HG03432 (cell line): ENCODE measurements around the gene HFE.
"Not testable (repeated sequence)": the region's sequence is repeated elsewhere in the genome, so short reads cannot be mapped to it uniquely, and the experiment has no call there.

ENCODE experiments used
- ATAC-seq: cut with Tn5 transposase; IDR thresholded peaks from one replicate; pipeline ENCODE4 v1.9.1; 2021; ENCODE audit warnings: mild to moderate bottlenecking, moderate library complexity; ENCODE audit not compliant: unreplicated experiment

Gene HFE

GRCh38 chr6:26058477-26059033, 28.7 kb upstream of the HFE start:
- not testable (repeated sequence) for ATAC-seq

DNA sequence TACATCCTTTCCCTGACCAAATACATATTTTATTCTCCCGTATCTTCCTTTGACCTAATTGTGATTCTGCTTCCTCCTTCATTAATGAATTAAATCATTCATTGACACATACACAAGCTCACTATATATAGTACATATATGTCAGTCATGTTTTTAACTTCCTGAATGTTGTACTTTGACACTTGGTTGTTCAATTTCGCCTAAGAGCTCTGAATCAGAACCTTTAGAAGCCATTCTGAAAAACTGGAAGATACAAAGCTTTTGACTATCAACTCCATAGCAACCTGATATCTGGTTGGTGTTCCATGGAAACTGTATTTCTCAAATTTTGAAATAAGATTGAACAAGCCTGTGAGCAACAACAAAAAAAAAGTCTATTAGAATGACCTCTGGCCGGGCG, 27.3 kb upstream of the HFE start:
- ATAC-seq, result no peak

- ATAC-seq, result no peak
Measured at GRCh38 chr6:26064619-26065257, 22.5 kb upstream of the HFE start.

- ATAC-seq, result peak; percentile 84
Measured at GRCh38 chr6:26065952-26066380, 21.3 kb upstream of the HFE start.

DNA sequence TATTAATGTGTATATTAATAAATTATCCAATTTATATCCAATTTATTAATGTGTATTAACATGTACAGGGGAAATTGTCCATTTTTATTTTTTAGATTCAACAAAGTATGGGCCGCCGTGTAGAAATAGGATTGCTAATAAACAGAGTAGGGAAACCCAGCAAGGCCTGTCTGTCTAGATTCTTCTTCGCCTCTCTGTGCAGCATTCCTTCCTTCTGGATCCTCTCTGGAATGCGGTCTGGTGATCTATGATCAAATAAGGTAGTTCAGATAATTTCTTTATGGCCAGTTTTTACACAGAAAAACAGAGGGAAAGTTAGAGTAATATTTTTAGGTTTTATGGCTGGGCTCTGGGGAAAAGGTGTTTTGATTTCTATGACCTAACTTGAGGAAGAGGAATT, 19.9 kb upstream of the HFE start:
- no peak for ATAC-seq

- no peak for ATAC-seq
Measured at GRCh38 chr6:26068036-26068435, 19.2 kb upstream of the HFE start.

GRCh38 chr6:26071135-26071534, 16.1 kb upstream of the HFE start:
- ATAC-seq, result no peak

DNA sequence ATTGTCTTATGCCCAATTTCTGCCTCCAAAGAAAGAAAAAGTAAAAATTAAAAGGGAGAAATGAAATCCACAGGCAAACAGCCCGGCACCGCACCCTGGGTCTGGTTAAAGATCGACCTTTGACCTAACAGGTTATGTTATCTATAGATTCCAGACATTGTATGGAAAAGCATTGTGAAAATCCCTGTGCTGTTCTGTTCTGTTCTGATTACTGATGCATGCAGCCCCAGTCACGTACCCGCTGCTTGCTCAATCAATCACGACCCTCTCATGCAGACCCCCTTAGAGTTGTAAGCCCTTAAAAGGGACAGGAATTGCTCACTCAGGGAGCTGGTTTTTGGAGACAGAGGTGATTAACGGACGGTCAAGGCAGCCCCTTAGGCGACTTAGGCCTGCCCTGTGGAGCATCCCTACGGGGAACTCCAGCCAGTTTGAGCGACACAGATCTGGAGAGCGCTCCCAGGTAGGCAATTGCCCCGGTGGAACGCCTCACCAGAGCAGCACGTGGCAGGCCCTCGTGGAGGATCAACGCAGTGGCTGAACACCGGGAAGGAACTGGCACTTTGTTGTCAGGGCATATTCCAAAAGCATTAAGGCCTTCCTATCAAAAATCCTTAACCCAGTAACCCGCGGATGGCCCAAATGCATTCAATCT, 12.0 kb upstream of the HFE start:
- no peak for ATAC-seq

- ATAC-seq, result not testable (repeated sequence)
Measured at GRCh38 chr6:26078066-26078465, 9.2 kb upstream of the HFE start.

- not testable (repeated sequence) for ATAC-seq
Measured at GRCh38 chr6:26081096-26081495, 6.1 kb upstream of the HFE start.

DNA sequence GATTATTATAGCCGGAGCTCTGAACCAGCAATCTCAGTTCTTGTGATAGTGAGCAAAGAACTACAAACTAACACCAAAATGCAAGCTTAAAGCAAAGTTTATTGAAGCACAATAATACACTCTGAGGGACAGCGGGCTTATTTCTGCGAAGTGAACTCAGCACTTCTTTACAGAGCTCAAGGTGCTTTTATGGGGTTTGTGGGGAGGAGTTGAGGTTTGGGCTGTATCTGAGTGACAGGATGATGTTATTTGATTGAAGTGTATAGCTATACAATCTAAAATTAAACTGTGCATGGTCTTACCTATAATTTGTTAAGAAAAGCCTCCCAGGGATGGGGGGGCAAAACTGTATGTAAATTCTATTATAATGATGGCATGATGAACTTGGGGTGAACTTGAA, 1.0 kb upstream of the HFE start:
- ATAC-seq, result no peak

DNA sequence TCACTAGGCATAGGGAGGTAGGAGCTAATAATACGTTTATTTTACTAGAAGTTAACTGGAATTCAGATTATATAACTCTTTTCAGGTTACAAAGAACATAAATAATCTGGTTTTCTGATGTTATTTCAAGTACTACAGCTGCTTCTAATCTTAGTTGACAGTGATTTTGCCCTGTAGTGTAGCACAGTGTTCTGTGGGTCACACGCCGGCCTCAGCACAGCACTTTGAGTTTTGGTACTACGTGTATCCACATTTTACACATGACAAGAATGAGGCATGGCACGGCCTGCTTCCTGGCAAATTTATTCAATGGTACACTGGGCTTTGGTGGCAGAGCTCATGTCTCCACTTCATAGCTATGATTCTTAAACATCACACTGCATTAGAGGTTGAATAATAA, 1.1 kb downstream of the HFE start:
- no peak for ATAC-seq

- no peak for ATAC-seq
Measured at GRCh38 chr6:26089272-26089671, 2.0 kb downstream of the HFE start.

DNA sequence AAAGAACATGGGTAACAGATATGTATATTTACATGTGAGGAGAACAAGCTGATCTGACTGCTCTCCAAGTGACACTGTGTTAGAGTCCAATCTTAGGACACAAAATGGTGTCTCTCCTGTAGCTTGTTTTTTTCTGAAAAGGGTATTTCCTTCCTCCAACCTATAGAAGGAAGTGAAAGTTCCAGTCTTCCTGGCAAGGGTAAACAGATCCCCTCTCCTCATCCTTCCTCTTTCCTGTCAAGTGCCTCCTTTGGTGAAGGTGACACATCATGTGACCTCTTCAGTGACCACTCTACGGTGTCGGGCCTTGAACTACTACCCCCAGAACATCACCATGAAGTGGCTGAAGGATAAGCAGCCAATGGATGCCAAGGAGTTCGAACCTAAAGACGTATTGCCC, 5.2 kb downstream of the HFE start:
- no peak for ATAC-seq

DNA sequence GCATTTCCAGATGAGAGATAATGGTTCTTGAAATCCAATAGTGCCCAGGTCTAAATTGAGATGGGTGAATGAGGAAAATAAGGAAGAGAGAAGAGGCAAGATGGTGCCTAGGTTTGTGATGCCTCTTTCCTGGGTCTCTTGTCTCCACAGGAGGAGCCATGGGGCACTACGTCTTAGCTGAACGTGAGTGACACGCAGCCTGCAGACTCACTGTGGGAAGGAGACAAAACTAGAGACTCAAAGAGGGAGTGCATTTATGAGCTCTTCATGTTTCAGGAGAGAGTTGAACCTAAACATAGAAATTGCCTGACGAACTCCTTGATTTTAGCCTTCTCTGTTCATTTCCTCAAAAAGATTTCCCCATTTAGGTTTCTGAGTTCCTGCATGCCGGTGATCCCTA, 6.8 kb downstream of the HFE start:
- ATAC-seq, result no peak

DNA sequence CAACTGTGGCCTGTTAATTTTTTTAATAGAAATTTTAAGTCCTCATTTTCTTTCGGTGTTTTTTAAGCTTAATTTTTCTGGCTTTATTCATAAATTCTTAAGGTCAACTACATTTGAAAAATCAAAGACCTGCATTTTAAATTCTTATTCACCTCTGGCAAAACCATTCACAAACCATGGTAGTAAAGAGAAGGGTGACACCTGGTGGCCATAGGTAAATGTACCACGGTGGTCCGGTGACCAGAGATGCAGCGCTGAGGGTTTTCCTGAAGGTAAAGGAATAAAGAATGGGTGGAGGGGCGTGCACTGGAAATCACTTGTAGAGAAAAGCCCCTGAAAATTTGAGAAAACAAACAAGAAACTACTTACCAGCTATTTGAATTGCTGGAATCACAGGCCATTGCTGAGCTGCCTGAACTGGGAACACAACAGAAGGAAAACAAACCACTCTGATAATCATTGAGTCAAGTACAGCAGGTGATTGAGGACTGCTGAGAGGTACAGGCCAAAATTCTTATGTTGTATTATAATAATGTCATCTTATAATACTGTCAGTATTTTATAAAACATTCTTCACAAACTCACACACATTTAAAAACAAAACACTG, 10.1 kb downstream of the HFE start:
- ATAC-seq, result no peak

DNA sequence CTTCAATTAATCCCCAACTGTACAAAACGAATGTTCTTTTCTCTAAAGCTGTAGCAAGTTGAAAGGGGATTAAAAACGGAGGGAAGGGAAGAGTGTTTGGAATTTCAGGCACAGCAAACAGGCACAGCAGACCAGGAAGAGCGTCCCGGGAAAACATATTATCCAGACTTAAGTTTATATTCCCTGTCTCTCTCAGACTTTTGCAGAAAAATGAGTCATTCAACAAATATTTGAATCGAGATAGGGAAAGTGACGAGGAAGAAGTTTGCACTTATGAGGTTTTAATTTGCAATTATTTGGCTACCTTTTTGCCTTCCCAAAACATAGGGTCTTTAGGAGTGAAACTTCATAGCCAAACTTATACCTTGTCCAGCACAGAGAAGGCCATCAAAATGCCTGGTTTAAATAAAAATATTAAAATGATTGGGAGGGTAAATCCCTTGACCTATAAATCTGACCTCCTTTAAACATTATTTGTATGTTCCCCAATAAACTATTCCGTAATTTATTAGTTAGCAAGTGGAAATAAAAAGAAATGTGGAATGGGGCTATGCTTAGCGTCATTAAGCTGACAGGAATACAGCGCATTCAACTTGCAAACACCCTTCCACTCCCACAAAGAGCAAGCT, 16.0 kb downstream of the HFE start:
- ATAC-seq, result peak; percentile 82

GRCh38 chr6:26103770-26104456, 16.7 kb downstream of the HFE start:
- peak; percentile 87 for ATAC-seq

- ATAC-seq, result peak; percentile 4
Measured at GRCh38 chr6:26104457-26105108, 17.4 kb downstream of the HFE start.

DNA sequence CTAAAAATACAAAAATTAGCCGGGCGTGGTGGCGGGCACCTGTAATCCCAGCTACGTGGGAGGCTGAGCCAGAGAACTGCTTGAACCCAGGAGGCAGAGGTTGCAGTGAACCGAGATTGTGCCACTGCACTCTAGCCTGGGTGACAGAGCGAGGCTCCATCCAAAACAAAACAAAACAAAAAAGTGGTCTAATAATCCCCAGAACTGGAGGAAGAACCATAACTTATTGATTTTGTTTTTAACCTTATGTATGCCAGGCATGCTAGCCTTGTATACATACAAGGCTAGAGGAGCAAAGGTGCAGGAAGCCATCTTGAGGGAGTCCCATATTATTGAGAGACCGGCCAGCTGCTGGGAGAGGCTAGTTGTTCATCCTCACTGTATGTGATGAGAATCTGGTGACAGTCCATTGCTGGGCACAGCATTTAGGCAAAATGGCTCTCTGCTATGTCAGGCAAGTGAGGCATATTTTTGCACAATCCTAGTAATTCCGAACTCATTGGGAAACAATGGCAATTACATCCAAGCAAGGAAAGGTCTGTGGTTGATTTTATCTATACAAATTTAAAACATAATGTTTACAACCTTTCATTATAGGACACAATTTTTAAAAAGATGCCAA, 18.0 kb downstream of the HFE start:
- no peak for ATAC-seq
